Bone marrow (tissue), 2 donors: ENCODE results near the gene KLC1.
"Not testable (repeated sequence)": the region's sequence is repeated elsewhere in the genome, so short reads cannot be mapped to it uniquely, and the experiment has no call there.

Experiments used
- DNase-seq, 2 donors: peaks; one replicate each; lab custom pipeline; 2025; lab: John Stamatoyannopoulos, UW

Gene KLC1

GRCh38 chr14:103625356-103626095 is 3.5 kb upstream of the KLC1 start:
- no peak for DNase-seq

- DNase-seq = no peak
These were observed 2.7 kb upstream of the KLC1 start for GRCh38 chr14:103626146-103626850.

GRCh38 chr14:103627073-103628025 is 1.7 kb upstream of the KLC1 start:
- DNase-seq = no peak

GRCh38 chr14:103628221-103628683 is 759 bp upstream of the KLC1 start:
- DNase-seq = peak in 1 of 2 donors; percentile 70

- peak in 1 of 2 donors; percentile 52 for DNase-seq
These were observed 601 bp downstream of the KLC1 start for GRCh38 chr14:103629503-103630121.

- DNase-seq = no peak
These were observed 1.5 kb downstream of the KLC1 start for GRCh38 chr14:103630364-103631108.

GRCh38 chr14:103633391-103633790 is 4.4 kb downstream of the KLC1 start:
- DNase-seq = no peak

- DNase-seq = no peak
These were observed 5.1 kb downstream of the KLC1 start for GRCh38 chr14:103634156-103634555.

GRCh38 chr14:103638594-103638993 is 9.6 kb downstream of the KLC1 start:
- no peak for DNase-seq

GRCh38 chr14:103641161-103641560 is 12.2 kb downstream of the KLC1 start:
- no peak for DNase-seq

- DNase-seq = no peak
These were observed 17.2 kb downstream of the KLC1 start for GRCh38 chr14:103646189-103646588.

GRCh38 chr14:103649001-103649400 is 20.0 kb downstream of the KLC1 start:
- no peak for DNase-seq

- DNase-seq = no peak
These were observed 21.2 kb downstream of the KLC1 start for GRCh38 chr14:103650213-103650612.

GRCh38 chr14:103651585-103651984 is 22.6 kb downstream of the KLC1 start:
- DNase-seq = no peak

GRCh38 chr14:103652806-103653205 is 23.8 kb downstream of the KLC1 start:
- DNase-seq = no peak

- DNase-seq = not testable (repeated sequence)
These were observed 24.3 kb downstream of the KLC1 start for GRCh38 chr14:103653336-103653735.

- no peak for DNase-seq
These were observed 24.8 kb downstream of the KLC1 start for GRCh38 chr14:103653805-103654204.

GRCh38 chr14:103654619-103655018 is 25.6 kb downstream of the KLC1 start:
- DNase-seq = no peak

- DNase-seq = no peak
These were observed 27.2 kb downstream of the KLC1 start for GRCh38 chr14:103656031-103656755.

- DNase-seq = no peak
These were observed 27.7 kb downstream of the KLC1 start for GRCh38 chr14:103656756-103657133.
